CD4-positive, alpha-beta memory T cell (primary cell): ENCODE measurements around the gene SMIM13. TPM values are rescaled to one million over a fixed set of nuclear protein-coding genes. Genes with fewer than 3 reads are reported as not detected.

Experiments
- CTCF ChIA-PET: fragments of 350-600 bp; sonication (Branson Sonifier 250); formaldehyde crosslinking; loops from one replicate; lab custom pipeline; 2021; ENCODE audit warnings: inconsistent platforms; ENCODE audit not compliant: partially characterized antibody; lab: Charles Lee
- POLR2A ChIA-PET: fragments of 350-600 bp; sonication (Branson Sonifier 250); formaldehyde crosslinking; loops from one replicate; lab custom pipeline; 2021; ENCODE audit not compliant: partially characterized antibody; lab: Charles Lee
- DNase-seq, 5 donors: peaks; one replicate each; pipeline versions ENCODE4 v3.0.0 to v3.0.0-alpha.2; 2020 to 2022; ENCODE audit warnings: mixed read lengths in 1 of 5
- H3K27ac ChIP-seq: one replicate; pipeline ENCODE4 v1.7.0; 2013; ENCODE audit warnings: low read depth, low read length
- H3K27me3 ChIP-seq: 2 replicates; pipeline ENCODE4 v1.7.0; 2013; ENCODE audit warnings: mild to moderate bottlenecking, low read length, moderate library complexity; ENCODE audit not compliant: insufficient read depth
- H3K36me3 ChIP-seq: 2 replicates; pipeline ENCODE4 v1.7.0; 2013; ENCODE audit warnings: mild to moderate bottlenecking, low read length, moderate library complexity; ENCODE audit not compliant: insufficient read depth
- H3K4me1 ChIP-seq: 2 replicates; pipeline ENCODE4 v1.7.0; 2013; ENCODE audit warnings: mild to moderate bottlenecking, low read length, moderate library complexity; ENCODE audit not compliant: insufficient read depth
- H3K4me3 ChIP-seq, 2 donors: one replicate each; pipeline ENCODE4 v1.7.0; 2013; ENCODE audit warnings: low read length in 2 of 2, mild to moderate bottlenecking in 1 of 2
- H3K9me3 ChIP-seq, 2 donors: one replicate each; pipeline ENCODE4 v1.7.0; 2013; ENCODE audit warnings: low read length in 2 of 2, control low read depth in 1 of 2; ENCODE audit not compliant: control insufficient read depth in 1 of 2
- H3K27ac Mint-ChIP-seq, 7 donors: one replicate each; pipeline ENCODE4 v1.8.0; 2020 to 2021; ENCODE audit warnings: mixed read lengths in 7 of 7, mild to moderate bottlenecking in 6 of 7, inconsistent platforms in 3 of 7, moderate library complexity in 3 of 7
- H3K27me3 Mint-ChIP-seq, 2 donors: one replicate each; pipeline ENCODE4 v1.8.0; 2020 to 2021; ENCODE audit warnings: mixed read lengths in 2 of 2
- H3K36me3 Mint-ChIP-seq, 2 donors: one replicate each; pipeline ENCODE4 v1.8.0; 2020 to 2021; ENCODE audit warnings: mixed read lengths in 2 of 2, inconsistent platforms in 1 of 2, mild to moderate bottlenecking in 1 of 2
- H3K4me1 Mint-ChIP-seq, 4 donors: one replicate each; pipeline ENCODE4 v1.8.0; 2020 to 2021; ENCODE audit warnings: mixed read lengths in 4 of 4, mild to moderate bottlenecking in 1 of 4
- H3K4me3 Mint-ChIP-seq, 8 donors: one replicate each; pipeline ENCODE4 v1.8.0; 2020 to 2021; ENCODE audit warnings: mixed read lengths in 8 of 8, mild to moderate bottlenecking in 7 of 8, moderate library complexity in 6 of 8, inconsistent platforms in 3 of 8
- H3K9me3 Mint-ChIP-seq, 8 donors: one replicate each; pipeline ENCODE4 v1.8.0; 2020 to 2021; ENCODE audit warnings: mixed read lengths in 8 of 8, mild to moderate bottlenecking in 5 of 8, inconsistent platforms in 3 of 8, moderate library complexity in 1 of 8
- intact Hi-C: fragments of 100-400 bp; cut with micrococcal nuclease; formaldehyde crosslinking; loops from one replicate; pipeline ENCODE4 v1.15.1; 2023
- polyA plus RNA-seq, 2 donors: library from polyadenylated mRNA; unstranded; fragments of 300-500 nt; fragmentation: Illumina TruSeq; gene quantifications; one replicate each; pipeline ENCODE4 v1.2.3, GENCODE V29; 2021
- total RNA-seq, 2 experiments: library from RNA; stranded (reverse); gene quantifications; one replicate each; pipeline ENCODE4 v1.2.3, GENCODE V29; 2021

SMIM13 gene
- total and polyA plus RNA-seq, 4 experiments from 2014 or later, result 2.1 to 6.1 (median 5.3) TPM

GRCh38 chr6:11177271-11177670, 83.6 kb downstream of the SMIM13 start:
- no peak overlapping the region for H3K27ac Mint-ChIP-seq
- intact Hi-C loops, result no loop called here
- H3K4me3 Mint-ChIP-seq, result no peak overlapping the region
- ChIA-PET POLR2A (no interaction called here), CTCF (interaction anchor here (9.9 kb wide), 1 partner anchor 320 kb away, joined by 218 read pairs; no protein-coding TSS in a partner anchor)
- peaks cover 6 to 13% (median 9%) of the 10 kb centered on the region in 4 donors for H3K4me1 Mint-ChIP-seq
- H3K9me3 Mint-ChIP-seq, result peaks cover 0 to 20% (median 8%) of the 10 kb centered on the region in 8 donors
- no peak for DNase-seq
- no peak overlapping the region for H3K4me3 ChIP-seq
- H3K36me3 Mint-ChIP-seq, result peaks cover 7 to 8% of the 10 kb centered on the region in 2 donors
- no peak overlapping the region for H3K27ac ChIP-seq
- H3K27me3 Mint-ChIP-seq, result no peaks in the 10 kb centered on the region
- no peaks in the 10 kb centered on the region for H3K27me3 ChIP-seq
- peaks cover 7% of the 10 kb centered on the region for H3K4me1 ChIP-seq
- no peaks in the 10 kb centered on the region for H3K36me3 ChIP-seq
- H3K9me3 ChIP-seq, result no peaks in the 10 kb centered on the region

GRCh38 chr6:11179088-11179418, 85.4 kb downstream of the SMIM13 start:
- no peak overlapping the region for H3K4me3 ChIP-seq
- ChIA-PET CTCF (interaction anchor here (2.5 kb wide), 1 partner anchor 317 kb away, joined by 12 read pairs; no protein-coding TSS in a partner anchor), POLR2A (no interaction called here)
- H3K4me1 ChIP-seq, result no peaks in the 10 kb centered on the region
- DNase-seq, result no peak
- H3K27me3 ChIP-seq, result no peaks in the 10 kb centered on the region
- Mint-ChIP-seq H3K4me1 (peaks cover 0 to 4% (median 0%) of the 10 kb centered on the region in 4 donors), H3K27ac (no peak overlapping the region), H3K4me3 (no peak overlapping the region), H3K9me3 (peaks cover 2 to 23% (median 12%) of the 10 kb centered on the region in 8 donors), H3K36me3 (peaks cover 22% of the 10 kb centered on the region in 2 donors), H3K27me3 (no peaks in the 10 kb centered on the region)
- intact Hi-C loops, result no loop called here
- H3K36me3 ChIP-seq, result peaks cover 4% of the 10 kb centered on the region
- H3K9me3 ChIP-seq, result no peaks in the 10 kb centered on the region
- H3K27ac ChIP-seq, result no peak overlapping the region

GRCh38 chr6:11179419-11180202, 86.0 kb downstream of the SMIM13 start:
- DNase-seq, result no peak
- peak overlapping the region in 1 of 7 donors; percentile 26 for H3K27ac Mint-ChIP-seq
- Histone ChIP-seq H3K4me1 (no peaks in the 10 kb centered on the region), H3K9me3 (no peaks in the 10 kb centered on the region), H3K27ac (no peak overlapping the region), H3K4me3 (no peak overlapping the region), H3K36me3 (peaks cover 8% of the 10 kb centered on the region), H3K27me3 (no peaks in the 10 kb centered on the region)
- peaks cover 0 to 2% (median 0%) of the 10 kb centered on the region in 4 donors for H3K4me1 Mint-ChIP-seq
- peaks cover 28% of the 10 kb centered on the region in 2 donors for H3K36me3 Mint-ChIP-seq
- no peak overlapping the region for H3K4me3 Mint-ChIP-seq
- ChIA-PET CTCF (interaction anchor here (0.8 to 2.5 kb wide), 3 partner anchors 7 to 317 kb away, joined by 3 to 12 read pairs (median 4); no protein-coding TSS in a partner anchor), POLR2A (interaction anchor here (1.4 kb wide), 1 partner anchor 25 kb away, joined by 3 read pairs; no protein-coding TSS in a partner anchor)
- H3K27me3 Mint-ChIP-seq, result no peaks in the 10 kb centered on the region
- H3K9me3 Mint-ChIP-seq, result peaks cover 2 to 23% (median 12%) of the 10 kb centered on the region in 8 donors
- intact Hi-C loops, result no loop called here

- intact Hi-C loops, result no loop called here
- ChIA-PET CTCF (interaction anchor here (2.5 kb wide), 1 partner anchor 315 kb away, joined by 12 read pairs; no protein-coding TSS in a partner anchor), POLR2A (no interaction called here)
- no peaks in the 10 kb centered on the region for H3K27me3 Mint-ChIP-seq
- peaks cover 44 to 46% of the 10 kb centered on the region in 2 donors for H3K36me3 Mint-ChIP-seq
- no peak overlapping the region for H3K27ac ChIP-seq
- no peaks in the 10 kb centered on the region for H3K27me3 ChIP-seq
- H3K4me1 Mint-ChIP-seq, result peaks cover 0 to 2% (median 0%) of the 10 kb centered on the region in 4 donors
- H3K27ac Mint-ChIP-seq, result no peak overlapping the region
- no peaks in the 10 kb centered on the region for H3K4me1 ChIP-seq
- H3K4me3 Mint-ChIP-seq, result no peak overlapping the region
- no peaks in the 10 kb centered on the region for H3K9me3 ChIP-seq
- peaks cover 2 to 23% (median 12%) of the 10 kb centered on the region in 8 donors for H3K9me3 Mint-ChIP-seq
- peaks cover 18% of the 10 kb centered on the region for H3K36me3 ChIP-seq
- H3K4me3 ChIP-seq, result no peak overlapping the region
- no peak for DNase-seq
Measured at GRCh38 chr6:11181478-11182136, 88.0 kb downstream of the SMIM13 start.

DNA sequence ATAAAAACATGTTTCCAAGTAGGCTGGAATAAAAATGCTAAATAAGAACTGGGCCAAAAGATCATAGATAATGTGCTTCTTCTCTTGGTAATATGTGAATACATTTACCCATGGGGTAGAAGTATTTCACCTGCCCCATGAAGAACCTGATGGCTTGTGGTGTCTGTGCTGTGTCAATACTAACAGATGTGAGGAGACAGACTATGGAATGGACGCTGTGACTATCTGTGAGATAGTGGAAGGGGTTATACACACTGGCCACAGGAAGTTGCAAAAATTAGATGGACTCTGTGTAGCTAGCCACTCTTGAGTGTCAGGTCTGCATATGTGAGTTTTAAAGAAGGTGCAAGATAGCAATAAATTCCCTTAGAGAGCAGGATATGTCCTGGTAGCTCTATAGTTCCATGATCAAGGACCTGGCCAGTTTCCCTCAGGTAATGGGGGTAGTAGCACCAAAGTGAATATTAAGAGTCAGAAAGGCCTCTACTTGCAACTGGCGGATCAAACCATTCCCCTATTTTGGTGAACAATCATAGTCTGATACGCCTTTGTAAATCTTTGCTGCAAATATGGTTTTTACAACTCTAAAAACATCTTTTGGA, 90.2 kb downstream of the SMIM13 start:
- H3K4me3 Mint-ChIP-seq, result no peak overlapping the region
- CTCF ChIA-PET, result interaction anchor here (0.9 to 2.2 kb wide), 5 partner anchors 9 to 311 kb away, joined by 3 to 12 read pairs (median 4); no protein-coding TSS in a partner anchor
- no peaks in the 10 kb centered on the region for H3K27me3 ChIP-seq
- POLR2A ChIA-PET, result no interaction called here
- no peak overlapping the region for H3K4me3 ChIP-seq
- H3K4me1 Mint-ChIP-seq, result peaks cover 0 to 2% (median 0%) of the 10 kb centered on the region in 4 donors
- no peaks in the 10 kb centered on the region for H3K27me3 Mint-ChIP-seq
- intact Hi-C loops, result no loop called here
- peak overlapping the region in 1 of 7 donors; percentile 16 for H3K27ac Mint-ChIP-seq
- no peaks in the 10 kb centered on the region for H3K9me3 ChIP-seq
- H3K9me3 Mint-ChIP-seq, result peaks cover 2 to 23% (median 12%) of the 10 kb centered on the region in 8 donors
- peaks cover 66 to 68% of the 10 kb centered on the region in 2 donors for H3K36me3 Mint-ChIP-seq
- H3K36me3 ChIP-seq, result peaks cover 34% of the 10 kb centered on the region
- DNase-seq, result no peak
- no peaks in the 10 kb centered on the region for H3K4me1 ChIP-seq
- H3K27ac ChIP-seq, result no peak overlapping the region

DNA sequence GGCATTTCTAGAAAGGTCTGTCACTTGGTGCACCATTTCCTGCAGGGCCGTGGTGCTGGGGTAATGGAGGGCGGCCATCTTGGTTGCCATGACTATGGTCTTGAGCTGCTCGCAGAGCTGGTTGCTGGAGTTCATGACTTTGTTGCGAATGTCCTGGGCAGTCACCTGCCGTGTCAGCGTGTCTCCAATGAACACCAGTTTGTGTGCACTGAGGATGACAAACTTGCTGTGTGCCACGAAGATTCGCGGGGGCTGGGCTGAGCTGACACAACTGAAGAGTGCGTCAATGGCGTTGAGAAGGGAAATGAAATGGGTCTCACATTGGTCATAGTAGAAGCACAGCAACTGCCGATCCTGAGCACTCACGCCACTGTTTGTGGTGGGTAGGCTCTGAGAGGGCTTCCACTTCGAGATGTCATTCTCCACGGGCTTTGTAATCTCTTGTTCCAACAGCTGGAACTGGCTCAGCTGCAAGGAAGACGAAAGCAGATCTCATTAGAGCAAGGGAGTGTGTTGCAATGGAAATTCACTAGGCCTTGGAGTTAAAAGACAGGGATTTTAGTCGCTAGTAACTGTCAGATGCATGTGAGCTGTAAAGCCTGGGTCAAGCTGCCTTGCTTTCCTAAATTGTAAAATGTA, 91.7 kb downstream of the SMIM13 start:
- H3K4me1 ChIP-seq, result no peaks in the 10 kb centered on the region
- peaks cover 77 to 80% of the 10 kb centered on the region in 2 donors for H3K36me3 Mint-ChIP-seq
- no peak for DNase-seq
- POLR2A ChIA-PET, result no interaction called here
- peaks cover 46% of the 10 kb centered on the region for H3K36me3 ChIP-seq
- no peaks in the 10 kb centered on the region for H3K9me3 ChIP-seq
- H3K27me3 Mint-ChIP-seq, result no peaks in the 10 kb centered on the region
- H3K27me3 ChIP-seq, result no peaks in the 10 kb centered on the region
- no peak overlapping the region for H3K27ac ChIP-seq
- H3K4me1 Mint-ChIP-seq, result peaks cover 0 to 2% (median 0%) of the 10 kb centered on the region in 4 donors
- no peak overlapping the region for H3K4me3 ChIP-seq
- peaks cover 2 to 16% (median 9%) of the 10 kb centered on the region in 8 donors for H3K9me3 Mint-ChIP-seq
- peak overlapping the region in 1 of 7 donors; percentile 79 for H3K27ac Mint-ChIP-seq
- intact Hi-C loops, result no loop called here
- no peak overlapping the region for H3K4me3 Mint-ChIP-seq
- CTCF ChIA-PET, result interaction anchor here (1.7 to 2.3 kb wide), 3 partner anchors 13 to 17 kb away, joined by 3 to 12 read pairs (median 8); no protein-coding TSS in a partner anchor
